Liver (tissue), 9 donors: Measurements from ENCODE around the gene LIPM. TPM values are rescaled to one million over a fixed set of nuclear protein-coding genes. Genes with fewer than 3 reads are reported as not detected.

Experiments
- DNase-seq: peaks from one replicate; pipeline ENCODE4 v3.0.0-alpha.2; 2017; ENCODE audit warnings: low spot score
- H3K27ac ChIP-seq, 2 donors: one replicate each; pipeline ENCODE4 v1.7.0; 2013; ENCODE audit warnings: inconsistent platforms in 2 of 2, low read length in 2 of 2, control low read depth in 1 of 2, low read depth in 1 of 2, mild to moderate bottlenecking in 1 of 2
- H3K27me3 ChIP-seq, 4 donors: one replicate each; pipeline versions ENCODE4 v1.6.1 to v1.7.0; 2013; ENCODE audit warnings: low read length in 3 of 4, inconsistent platforms in 1 of 4, mild to moderate bottlenecking in 1 of 4, moderate library complexity in 1 of 4; ENCODE audit not compliant: control insufficient read depth in 4 of 4, insufficient read depth in 4 of 4
- H3K36me3 ChIP-seq, 4 donors: one replicate each; pipeline versions ENCODE4 v1.6.1 to v1.7.0; 2013; ENCODE audit warnings: low read length in 3 of 4, mild to moderate bottlenecking in 3 of 4, low read depth in 1 of 4, moderate library complexity in 1 of 4; ENCODE audit not compliant: control insufficient read depth in 4 of 4, insufficient read depth in 3 of 4
- H3K4me1 ChIP-seq, 4 donors: one replicate each; pipeline versions ENCODE4 v1.6.1 to v1.7.0; 2013; ENCODE audit warnings: low read length in 3 of 4, mild to moderate bottlenecking in 3 of 4, moderate library complexity in 1 of 4; ENCODE audit not compliant: control insufficient read depth in 4 of 4, insufficient read depth in 4 of 4
- H3K4me3 ChIP-seq, 3 donors: one replicate each; pipeline versions ENCODE4 v1.6.1 to v1.7.0; 2013; ENCODE audit warnings: low read length in 3 of 3, control low read depth in 1 of 3, low read depth in 1 of 3, mild to moderate bottlenecking in 1 of 3
- H3K9ac ChIP-seq, 2 donors: one replicate each; pipeline ENCODE4 v1.7.0; 2013; ENCODE audit warnings: low read length in 2 of 2, mild to moderate bottlenecking in 2 of 2, moderate library complexity in 2 of 2, control low read depth in 1 of 2, low read depth in 1 of 2
- H3K9me3 ChIP-seq, 4 donors: one replicate each; pipeline versions ENCODE4 v1.6.1 to v1.7.0; 2013; ENCODE audit warnings: low read length in 3 of 4; ENCODE audit not compliant: control insufficient read depth in 4 of 4
- ATF3 ChIP-seq: IDR thresholded peaks from 2 replicates; pipeline ENCODE4 v1.6.1; 2016; ENCODE audit warnings: antibody characterized with exemption
- FOXA2 ChIP-seq: IDR thresholded peaks from 2 replicates; pipeline ENCODE4 v1.6.1; 2016; ENCODE audit warnings: antibody characterized with exemption
- GABPA ChIP-seq, 2 donors: IDR thresholded peaks in 1 of 2; conservative IDR thresholded peaks in 1 of 2; 2 replicates each; pipeline ENCODE4 v1.6.1; 2016; ENCODE audit warnings: antibody characterized with exemption in 2 of 2, mild to moderate bottlenecking in 1 of 2, moderate library complexity in 1 of 2
- HNF4A ChIP-seq, 2 donors: conservative IDR thresholded peaks; 2 replicates each; pipeline ENCODE4 v1.6.1; 2016; ENCODE audit warnings: antibody characterized with exemption in 2 of 2, mild to moderate bottlenecking in 2 of 2
- HNF4G ChIP-seq: IDR thresholded peaks from 2 replicates; pipeline ENCODE4 v1.6.1; 2016; ENCODE audit warnings: antibody characterized with exemption
- JUND ChIP-seq, 2 donors: IDR thresholded peaks; 2 replicates each; pipeline ENCODE4 v1.6.1; 2016; ENCODE audit warnings: antibody characterized with exemption in 2 of 2
- NR2F2 ChIP-seq: IDR thresholded peaks from 2 replicates; pipeline ENCODE4 v1.6.1; 2016; ENCODE audit warnings: antibody characterized with exemption
- REST ChIP-seq: IDR thresholded peaks from 2 replicates; pipeline ENCODE4 v1.6.1; 2016; ENCODE audit warnings: antibody characterized with exemption, mild to moderate bottlenecking
- RXRA ChIP-seq, 2 donors: IDR thresholded peaks; 2 replicates each; pipeline ENCODE4 v1.6.1; 2017 to 2018; ENCODE audit warnings: antibody characterized with exemption in 2 of 2, mild to moderate bottlenecking in 1 of 2
- SP1 ChIP-seq: IDR thresholded peaks from 2 replicates; pipeline ENCODE4 v1.6.1; 2018; ENCODE audit warnings: antibody characterized with exemption, mild to moderate bottlenecking
- TAF1 ChIP-seq: conservative IDR thresholded peaks from 2 replicates; pipeline ENCODE4 v1.6.1; 2016; ENCODE audit warnings: antibody characterized with exemption, mild to moderate bottlenecking
- YY1 ChIP-seq: IDR thresholded peaks from 2 replicates; pipeline ENCODE4 v1.6.1; 2016; ENCODE audit warnings: antibody characterized with exemption, mild to moderate bottlenecking
- ZBTB33 ChIP-seq: IDR thresholded peaks from 2 replicates; pipeline ENCODE4 v1.6.1; 2016; ENCODE audit warnings: antibody characterized with exemption
- WGBS: extraction: QIAGEN DNeasy Blood & Tissue Kit; methylation state at CpG from one replicate; pipeline ENCODE4 v1.1.7; 2013; 5-methylcytosine and 5-hydroxymethylcytosine counted together
- polyA plus RNA-seq, 2 donors: library from polyadenylated mRNA; stranded (reverse) in 1 of 2; unstranded in 1 of 2; fragments of 200-250 nt in 1 of 2; fragments of >200 nt in 1 of 2; fragmentation: Nextera tagmentation in 1 of 2; extraction: Ambion mirVana in 1 of 2; gene quantifications; one replicate each; pipeline versions ENCODE4 v1.2.1 to v1.2.3, GENCODE V29; 2013 to 2015
- total RNA-seq, 2 donors: library from RNA; depleted of rRNA; stranded (reverse); fragments of >200 nt; gene quantifications; one replicate each; pipeline ENCODE4 v1.2.3, GENCODE V29; 2014
- TF ChIP-seq, protein P1 (sequence below): fragments of 150-350 bp; IDR thresholded peaks from 2 replicates; pipeline ENCODE4 v1.5.1; 2017; ENCODE audit warnings: improper control_type of control experiment, low read depth, low read length; ENCODE audit not compliant: missing input control
- TF ChIP-seq, protein P2 (sequence below): IDR thresholded peaks from 2 replicates; pipeline ENCODE4 v1.6.1; 2016; ENCODE audit warnings: antibody characterized with exemption
- donor health status: healthy.
- donor health status: healthy.
- donor health status: healthy.
- donor health status: healthy.
- donor health status: healthy.

Gene LIPM
- total and polyA plus RNA-seq, 4 donors = not detected

GRCh38 chr10:88840104-88840503 lies 37.6 kb downstream of the LIPM start:
- no peak overlapping the region for H3K4me3 ChIP-seq
- no peaks in the 10 kb centered on the region for H3K36me3 ChIP-seq
- no peak for DNase-seq
- 45% methylated on average over 3 of the region's 3 CpGs for WGBS
- peaks cover 7 to 17% (median 8%) of the 10 kb centered on the region in 4 donors for H3K4me1 ChIP-seq
- H3K27ac ChIP-seq = peak overlapping the region; percentile 83 to 87
- H3K9ac ChIP-seq = no peak overlapping the region
- no peaks in the 10 kb centered on the region for H3K9me3 ChIP-seq
- no peak for TF ChIP-seq TAF1
- no peak for TF ChIP-seq REST
- TF ChIP-seq HNF4A (conservative IDR thresholded peaks at IDR 0.05) = peak; percentile 5 to 16
- TF ChIP-seq ATF3 = peak; percentile 24
- no peak for TF ChIP-seq ZBTB33
- no peak for TF ChIP-seq NR2F2
- peak; percentile 72 to 76 for TF ChIP-seq JUND (IDR thresholded peaks at IDR 0.05)
- TF ChIP-seq YY1 = peak; percentile 89
- TF ChIP-seq, protein P1, sequence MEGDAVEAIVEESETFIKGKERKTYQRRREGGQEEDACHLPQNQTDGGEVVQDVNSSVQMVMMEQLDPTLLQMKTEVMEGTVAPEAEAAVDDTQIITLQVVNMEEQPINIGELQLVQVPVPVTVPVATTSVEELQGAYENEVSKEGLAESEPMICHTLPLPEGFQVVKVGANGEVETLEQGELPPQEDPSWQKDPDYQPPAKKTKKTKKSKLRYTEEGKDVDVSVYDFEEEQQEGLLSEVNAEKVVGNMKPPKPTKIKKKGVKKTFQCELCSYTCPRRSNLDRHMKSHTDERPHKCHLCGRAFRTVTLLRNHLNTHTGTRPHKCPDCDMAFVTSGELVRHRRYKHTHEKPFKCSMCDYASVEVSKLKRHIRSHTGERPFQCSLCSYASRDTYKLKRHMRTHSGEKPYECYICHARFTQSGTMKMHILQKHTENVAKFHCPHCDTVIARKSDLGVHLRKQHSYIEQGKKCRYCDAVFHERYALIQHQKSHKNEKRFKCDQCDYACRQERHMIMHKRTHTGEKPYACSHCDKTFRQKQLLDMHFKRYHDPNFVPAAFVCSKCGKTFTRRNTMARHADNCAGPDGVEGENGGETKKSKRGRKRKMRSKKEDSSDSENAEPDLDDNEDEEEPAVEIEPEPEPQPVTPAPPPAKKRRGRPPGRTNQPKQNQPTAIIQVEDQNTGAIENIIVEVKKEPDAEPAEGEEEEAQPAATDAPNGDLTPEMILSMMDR = no peak
- TF ChIP-seq RXRA (IDR thresholded peaks at IDR 0.05) = peak in 1 of 2 donors; percentile 38
- TF ChIP-seq HNF4G = no peak
- TF ChIP-seq SP1 = peak; percentile 39
- TF ChIP-seq, protein P2, sequence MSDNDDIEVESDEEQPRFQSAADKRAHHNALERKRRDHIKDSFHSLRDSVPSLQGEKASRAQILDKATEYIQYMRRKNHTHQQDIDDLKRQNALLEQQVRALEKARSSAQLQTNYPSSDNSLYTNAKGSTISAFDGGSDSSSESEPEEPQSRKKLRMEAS = peak; percentile 16
- TF ChIP-seq GABPA (IDR thresholded peaks at IDR 0.05 in 1 of 2, conservative IDR thresholded peaks at IDR 0.05 in 1 of 2) = peak in 1 of 2 donors; percentile 42
- TF ChIP-seq FOXA2 = no peak
- no peaks in the 10 kb centered on the region for H3K27me3 ChIP-seq

DNA sequence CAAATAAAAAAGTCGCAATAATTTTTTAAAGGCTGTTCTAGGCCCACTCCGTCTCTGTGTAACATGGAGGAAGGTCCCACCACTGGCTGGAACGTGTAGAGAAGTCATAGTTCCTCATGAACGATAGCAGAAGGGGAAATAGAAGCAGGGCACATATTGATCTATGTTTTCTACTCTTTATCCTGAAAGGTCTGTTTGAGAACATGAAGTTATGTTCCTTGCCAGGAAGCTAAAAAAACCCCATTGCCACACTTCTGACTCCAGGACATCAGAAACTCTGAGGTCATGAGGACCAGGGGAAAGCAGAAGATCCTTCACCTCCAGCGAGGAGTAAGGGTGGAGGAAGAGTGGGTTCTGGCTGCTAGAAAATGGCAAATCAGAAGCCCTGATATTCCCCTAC lies 38.4 kb downstream of the LIPM start:
- no peaks in the 10 kb centered on the region for H3K36me3 ChIP-seq
- H3K9me3 ChIP-seq = no peaks in the 10 kb centered on the region
- no peaks in the 10 kb centered on the region for H3K27me3 ChIP-seq
- H3K9ac ChIP-seq = no peak overlapping the region
- WGBS = 45% methylated on average over 5 of the region's 5 CpGs
- no peak for DNase-seq
- no peak overlapping the region for H3K4me3 ChIP-seq
- peaks cover 7 to 17% (median 8%) of the 10 kb centered on the region in 4 donors for H3K4me1 ChIP-seq
- peak; percentile 50 for TF ChIP-seq SP1
- TF ChIP-seq, protein P1 = no peak
- TF ChIP-seq NR2F2 = no peak
- peak in 1 of 2 donors; percentile 46 for TF ChIP-seq JUND (IDR thresholded peaks at IDR 0.05)
- TF ChIP-seq HNF4A (conservative IDR thresholded peaks at IDR 0.05) = peak; percentile 18 to 21
- TF ChIP-seq, protein P2 = peak; percentile 7
- no peak for TF ChIP-seq ATF3
- TF ChIP-seq GABPA (IDR thresholded peaks at IDR 0.05 in 1 of 2, conservative IDR thresholded peaks at IDR 0.05 in 1 of 2) = no peak
- TF ChIP-seq ZBTB33 = no peak
- TF ChIP-seq HNF4G = no peak
- peak overlapping the region; percentile 83 to 87 for H3K27ac ChIP-seq
